OCI-LY1 (cell line): ENCODE results near the gene UROS.

ENCODE experiments used
- EZH2 ChIP-seq: fragments of 200-600 bp; sonication (generic), shearing (Covaris generic); IDR thresholded peaks from 2 replicates; pipeline ENCODE4 v1.8.0; 2017; ENCODE audit warnings: borderline replicate concordance, mixed run types, mild to moderate bottlenecking, antibody characterized with exemption, low read length, moderate library complexity, mixed read lengths
- TF ChIP-seq, protein P1 (sequence below): fragments of 200-600 bp; sonication (generic), shearing (Covaris generic); IDR thresholded peaks from 2 replicates; pipeline ENCODE4 v1.5.1; 2017; ENCODE audit warnings: mild to moderate bottlenecking, antibody characterized with exemption, low read length, moderate library complexity, mixed read lengths

DNA sequence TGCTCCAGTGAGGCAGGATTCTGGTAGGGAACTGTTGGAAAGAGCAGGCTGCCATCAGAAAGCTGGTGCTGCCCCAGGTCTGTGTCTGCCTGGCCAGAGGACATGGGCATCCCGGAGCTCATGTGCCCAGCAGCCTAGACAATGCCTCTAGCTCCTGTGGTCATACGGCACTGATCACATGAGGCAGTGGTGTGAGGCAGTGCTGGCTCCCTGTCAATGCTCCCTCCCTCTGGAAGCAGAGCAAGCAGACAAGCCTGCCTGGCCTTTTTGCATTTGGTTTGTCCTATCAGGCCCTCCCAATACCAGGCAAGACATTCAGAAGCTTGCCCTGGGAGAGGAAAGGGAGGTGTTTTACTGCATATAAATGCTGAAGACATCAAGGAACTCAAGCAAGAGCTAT is 27.9 kb downstream of the UROS start:
- TF ChIP-seq EZH2, result no peak
- TF ChIP-seq, protein P1, sequence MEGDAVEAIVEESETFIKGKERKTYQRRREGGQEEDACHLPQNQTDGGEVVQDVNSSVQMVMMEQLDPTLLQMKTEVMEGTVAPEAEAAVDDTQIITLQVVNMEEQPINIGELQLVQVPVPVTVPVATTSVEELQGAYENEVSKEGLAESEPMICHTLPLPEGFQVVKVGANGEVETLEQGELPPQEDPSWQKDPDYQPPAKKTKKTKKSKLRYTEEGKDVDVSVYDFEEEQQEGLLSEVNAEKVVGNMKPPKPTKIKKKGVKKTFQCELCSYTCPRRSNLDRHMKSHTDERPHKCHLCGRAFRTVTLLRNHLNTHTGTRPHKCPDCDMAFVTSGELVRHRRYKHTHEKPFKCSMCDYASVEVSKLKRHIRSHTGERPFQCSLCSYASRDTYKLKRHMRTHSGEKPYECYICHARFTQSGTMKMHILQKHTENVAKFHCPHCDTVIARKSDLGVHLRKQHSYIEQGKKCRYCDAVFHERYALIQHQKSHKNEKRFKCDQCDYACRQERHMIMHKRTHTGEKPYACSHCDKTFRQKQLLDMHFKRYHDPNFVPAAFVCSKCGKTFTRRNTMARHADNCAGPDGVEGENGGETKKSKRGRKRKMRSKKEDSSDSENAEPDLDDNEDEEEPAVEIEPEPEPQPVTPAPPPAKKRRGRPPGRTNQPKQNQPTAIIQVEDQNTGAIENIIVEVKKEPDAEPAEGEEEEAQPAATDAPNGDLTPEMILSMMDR, result no peak
